GM18520 (cell line): ENCODE data around the gene SMAD3.
"Not testable (repeated sequence)": the region's sequence is repeated elsewhere in the genome, so short reads cannot be mapped to it uniquely, and the experiment has no call there.

ENCODE experiments used
- ATAC-seq: cut with Tn5 transposase; IDR thresholded peaks from one replicate; pipeline ENCODE4 v1.9.1; 2021; ENCODE audit not compliant: unreplicated experiment

Gene SMAD3

GRCh38 chr15:67062369-67062985 is 2.9 kb upstream of the SMAD3 start:
- ATAC-seq = no peak

- no peak for ATAC-seq
These were observed 1.5 kb upstream of the SMAD3 start for GRCh38 chr15:67063689-67064606.

GRCh38 chr15:67064607-67065530 is 533 bp upstream of the SMAD3 start:
- no peak for ATAC-seq

- no peak for ATAC-seq
These were observed 898 bp downstream of the SMAD3 start for GRCh38 chr15:67066041-67066958.

- no peak for ATAC-seq
These were observed 1.8 kb downstream of the SMAD3 start for GRCh38 chr15:67066959-67067853.

GRCh38 chr15:67067930-67068551 is 2.6 kb downstream of the SMAD3 start:
- no peak for ATAC-seq

GRCh38 chr15:67068710-67069400 is 3.5 kb downstream of the SMAD3 start:
- ATAC-seq = no peak

- no peak for ATAC-seq
These were observed 4.7 kb downstream of the SMAD3 start for GRCh38 chr15:67070150-67070549.

- ATAC-seq = no peak
These were observed 5.7 kb downstream of the SMAD3 start for GRCh38 chr15:67070892-67071664.

- ATAC-seq = no peak
These were observed 7.0 kb downstream of the SMAD3 start for GRCh38 chr15:67072442-67072841.

- no peak for ATAC-seq
These were observed 7.6 kb downstream of the SMAD3 start for GRCh38 chr15:67072958-67073357.

- no peak for ATAC-seq
These were observed 9.5 kb downstream of the SMAD3 start for GRCh38 chr15:67074886-67075229.

GRCh38 chr15:67075555-67076135 is 10.2 kb downstream of the SMAD3 start:
- ATAC-seq = not testable (repeated sequence)

GRCh38 chr15:67076147-67076843 is 10.9 kb downstream of the SMAD3 start:
- no peak for ATAC-seq

- no peak for ATAC-seq
These were observed 12.3 kb downstream of the SMAD3 start for GRCh38 chr15:67077641-67078215.

- no peak for ATAC-seq
These were observed 14.0 kb downstream of the SMAD3 start for GRCh38 chr15:67079361-67079760.
